NCI-H146 treated with DMSO at 0.1 percent for 48 hours (cell line): ENCODE measurements around the gene BSN.
A peak's percentile ranks its signal among the peaks of the same experiment; 100 is the strongest.
"Not testable (repeated sequence)": the region's sequence is repeated elsewhere in the genome, so short reads cannot be mapped to it uniquely, and the experiment has no call there.

Experiments used
- DNase-seq: peaks from one replicate; lab custom pipeline; 2025; ENCODE audit not compliant: unreplicated experiment; lab: John Stamatoyannopoulos, UW

The BSN gene

DNA sequence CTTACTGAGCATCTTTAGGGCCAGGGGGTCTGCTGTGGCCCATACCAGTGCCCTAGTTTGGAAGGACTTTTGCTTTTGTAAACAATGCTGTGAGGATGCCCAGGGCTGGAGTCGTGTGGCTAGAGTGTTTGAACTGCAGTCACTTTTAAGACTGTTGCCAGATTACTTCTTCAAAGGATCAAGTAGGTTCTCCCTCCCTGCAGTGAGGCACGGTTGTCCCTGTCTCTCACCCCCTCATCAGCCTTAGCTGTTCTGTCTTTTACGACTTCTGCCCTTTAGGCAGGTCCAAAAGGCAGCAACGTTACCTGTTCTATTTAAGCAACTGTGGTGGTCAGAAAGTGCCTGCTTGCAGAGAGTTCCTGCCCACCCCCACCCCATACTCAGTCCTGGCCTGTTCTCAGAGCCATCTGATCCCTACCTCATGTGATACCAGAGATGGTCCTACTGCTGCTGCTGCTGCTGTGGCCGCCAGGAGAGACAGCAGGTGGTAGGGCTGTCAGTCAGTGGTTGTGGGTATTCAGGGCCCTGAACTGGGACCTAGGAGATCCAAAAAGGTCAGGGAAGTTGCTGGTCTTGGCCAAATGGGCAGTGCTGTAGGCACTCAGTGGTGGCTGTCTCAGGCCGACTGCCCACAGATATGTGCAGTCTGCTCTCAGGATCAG lies 140.3 kb downstream of the BSN start:
- DNase-seq: not testable (repeated sequence)

DNA sequence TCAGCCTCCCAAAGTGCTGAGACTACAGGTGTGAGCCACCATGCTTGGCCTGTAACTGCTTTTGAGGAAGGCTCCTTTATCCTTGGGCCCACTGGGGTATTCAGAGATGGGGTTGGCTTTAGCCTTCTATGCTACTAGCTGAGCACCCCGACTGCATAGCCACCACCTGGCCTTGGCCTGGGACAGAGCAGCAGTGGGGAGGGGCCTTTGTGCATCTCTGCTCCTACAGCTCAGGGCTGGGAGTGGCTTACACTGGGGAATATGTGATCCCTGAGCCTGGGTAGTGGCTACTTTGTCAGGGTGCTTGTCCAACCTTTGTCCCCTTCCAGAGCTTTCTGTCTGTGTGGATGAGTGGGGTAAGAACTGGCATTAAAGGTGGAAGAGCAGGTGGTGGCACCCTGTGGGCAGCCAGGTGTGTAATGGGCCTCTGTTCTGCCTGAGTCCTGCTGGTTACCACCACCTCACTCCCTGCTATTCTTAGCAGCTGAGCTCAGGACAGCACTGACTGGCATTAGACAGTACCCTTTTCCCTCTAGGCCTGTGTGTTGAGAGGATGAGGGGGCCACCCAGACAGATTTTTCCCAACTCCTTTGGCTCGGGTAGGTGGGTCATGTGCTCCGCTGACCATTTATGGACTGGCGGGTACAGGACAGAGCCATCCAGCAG lies 141.2 kb downstream of the BSN start:
- not testable (repeated sequence) for DNase-seq

DNA sequence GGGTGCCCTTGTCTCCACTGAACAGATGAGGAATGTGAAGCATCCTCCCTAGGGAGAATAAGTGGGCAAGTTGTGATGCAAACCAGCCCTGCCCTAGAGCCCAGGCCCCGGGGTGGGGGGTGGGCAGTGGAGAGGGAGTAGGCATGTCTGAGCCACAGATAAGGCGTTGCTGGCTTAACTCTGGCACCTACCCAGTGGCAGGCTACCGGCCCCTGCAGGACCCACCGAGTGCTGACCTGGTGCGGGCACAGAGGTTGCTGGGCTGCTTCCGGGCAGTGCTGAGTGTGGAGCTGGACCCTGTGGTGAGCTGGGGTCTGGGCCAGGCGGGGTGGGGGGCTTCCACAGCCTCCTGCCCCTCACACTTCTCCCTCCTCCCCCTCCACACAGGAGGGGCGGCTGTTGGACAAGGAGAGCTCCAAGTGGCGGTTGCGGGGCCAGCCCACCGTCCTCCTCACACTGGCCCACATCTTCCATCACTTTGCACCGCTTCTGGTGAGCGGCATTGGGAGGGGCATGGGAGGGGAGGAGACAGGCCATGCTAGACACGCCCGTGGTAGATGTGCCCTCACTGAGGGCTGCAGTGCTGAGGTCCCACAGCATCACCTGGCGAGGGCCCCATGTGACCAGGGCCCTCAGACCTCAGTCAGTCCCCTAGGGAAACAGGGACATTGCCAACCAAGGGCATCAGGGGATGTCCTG lies 145.2 kb downstream of the BSN start:
- no peak for DNase-seq

DNA sequence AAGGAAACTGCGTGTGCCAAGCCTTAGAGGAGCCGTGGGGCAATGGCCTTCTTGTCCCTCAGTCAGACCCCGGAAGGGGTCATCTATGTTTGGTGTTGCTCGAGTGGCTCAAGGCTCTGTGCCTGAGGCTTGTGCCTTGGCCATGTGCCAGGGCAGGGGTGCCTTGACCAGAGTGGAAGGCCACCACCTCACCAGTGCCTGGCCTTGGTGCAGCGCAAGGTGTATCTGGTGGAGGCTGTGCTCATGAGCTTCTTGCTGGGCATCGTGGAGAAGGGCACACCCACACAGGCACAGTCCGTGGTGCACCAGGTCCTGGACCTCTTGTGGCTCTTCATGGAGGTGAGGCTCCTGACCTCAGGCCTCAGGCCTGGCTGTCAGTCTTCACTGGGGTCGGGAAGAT lies 145.7 kb downstream of the BSN start:
- no peak for DNase-seq

DNA sequence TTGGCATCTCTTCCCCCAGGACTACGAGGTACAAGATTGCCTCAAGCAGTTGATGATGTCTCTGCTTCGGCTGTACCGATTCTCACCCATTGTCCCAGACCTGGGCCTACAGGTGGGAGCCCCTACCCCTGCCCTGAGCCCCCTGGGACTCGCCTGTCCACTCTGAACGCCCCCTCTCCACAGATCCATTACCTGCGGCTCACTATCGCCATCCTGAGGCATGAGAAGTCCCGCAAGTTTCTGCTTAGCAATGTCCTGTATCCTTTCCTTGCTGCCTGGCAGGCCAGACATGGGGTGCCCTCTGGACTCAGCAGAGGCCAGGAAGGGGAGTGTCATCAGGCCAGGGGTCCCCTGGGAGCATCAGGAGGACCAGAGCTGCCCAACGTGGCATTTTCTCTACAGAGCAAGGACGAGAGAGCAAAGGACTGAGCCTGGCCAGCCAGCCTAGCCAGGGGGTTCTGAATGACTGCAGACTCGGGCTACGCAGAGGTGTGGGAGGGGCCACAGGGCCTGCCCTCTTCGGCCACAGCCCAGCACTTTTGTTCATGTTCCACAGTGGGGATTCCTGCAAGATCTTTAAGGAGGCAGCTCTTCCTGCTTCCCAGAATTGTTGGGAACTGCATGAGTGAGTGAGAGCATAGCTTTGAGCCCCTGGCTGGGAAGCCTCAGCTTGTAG lies 146.3 kb downstream of the BSN start:
- no peak for DNase-seq

DNA sequence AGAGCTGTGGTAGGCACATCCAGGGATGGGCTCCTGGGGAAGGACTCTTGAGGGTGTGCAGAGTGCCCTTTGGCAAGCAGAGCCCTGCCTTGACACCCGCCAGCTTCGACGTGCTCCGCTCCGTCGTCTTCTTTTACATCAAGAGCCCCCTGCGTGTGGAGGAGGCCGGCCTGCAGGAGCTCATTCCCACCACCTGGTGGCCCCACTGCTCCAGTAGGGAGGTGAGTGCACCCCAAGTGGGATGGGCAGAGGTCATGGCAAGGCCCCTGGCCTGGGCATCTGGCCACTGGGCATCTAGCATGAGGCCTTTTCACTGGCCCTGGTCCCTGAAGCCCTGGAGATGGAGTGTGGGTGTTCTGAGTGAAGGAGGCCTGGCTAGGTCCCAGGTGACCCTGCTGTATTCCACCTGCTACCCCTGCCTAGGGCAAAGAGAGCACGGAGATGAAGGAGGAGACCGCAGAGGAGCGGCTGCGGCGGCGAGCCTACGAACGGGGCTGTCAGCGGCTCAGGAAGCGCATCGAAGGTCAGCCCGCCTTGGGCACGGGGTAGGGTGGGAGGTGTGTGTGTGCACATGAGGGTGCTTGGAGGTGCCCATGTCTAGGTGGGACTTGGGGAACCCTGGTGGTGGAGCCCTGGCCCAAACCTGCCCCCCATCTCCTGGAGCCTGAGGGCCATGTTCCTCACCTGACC lies 147.3 kb downstream of the BSN start:
- no peak for DNase-seq

DNA sequence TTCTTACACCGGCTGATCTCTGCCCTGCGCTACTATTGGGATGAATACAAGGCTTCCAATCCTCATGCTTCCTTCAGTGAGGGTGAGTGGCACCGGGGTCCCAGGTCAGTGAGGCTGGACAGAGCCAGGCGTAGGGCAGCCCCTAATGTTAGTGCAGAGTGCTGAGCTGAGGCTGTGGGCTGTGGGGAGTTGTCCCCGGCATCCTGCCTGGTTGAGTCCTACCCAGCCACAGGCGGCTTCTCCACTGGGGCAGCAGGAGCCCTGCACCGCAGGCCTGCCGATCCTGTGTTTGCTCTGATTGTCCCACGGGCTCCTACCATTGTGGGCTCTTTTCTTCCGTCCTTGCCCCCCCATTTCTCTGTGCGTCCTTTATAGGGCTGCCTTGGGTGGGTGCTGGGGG lies 148.4 kb downstream of the BSN start:
- DNase-seq: no peak

DNA sequence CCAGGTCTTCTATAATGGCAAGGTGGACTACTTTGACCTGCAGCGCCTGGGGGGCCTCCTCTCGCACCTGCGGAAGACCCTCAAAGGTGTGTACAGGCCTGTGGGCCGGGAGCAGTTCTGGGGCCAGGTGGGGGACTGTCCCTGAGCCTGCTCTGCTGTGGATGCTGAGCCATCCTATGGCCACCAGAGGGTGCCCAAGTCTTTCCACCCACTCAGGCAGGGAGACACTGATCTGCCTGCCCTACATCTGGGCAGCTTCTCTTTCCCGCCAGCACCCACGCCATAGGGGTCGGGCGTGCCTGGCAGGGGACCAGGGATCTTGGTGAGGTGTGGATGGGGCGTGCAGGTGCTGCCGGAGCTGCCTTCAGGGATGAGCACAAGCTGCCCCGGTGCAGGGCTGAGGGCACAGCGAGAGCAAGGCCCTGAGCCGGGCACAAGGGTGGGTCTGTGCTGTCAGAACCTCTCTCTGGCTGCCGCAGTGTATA lies 149.2 kb downstream of the BSN start:
- DNase-seq: peak; percentile 6

DNA sequence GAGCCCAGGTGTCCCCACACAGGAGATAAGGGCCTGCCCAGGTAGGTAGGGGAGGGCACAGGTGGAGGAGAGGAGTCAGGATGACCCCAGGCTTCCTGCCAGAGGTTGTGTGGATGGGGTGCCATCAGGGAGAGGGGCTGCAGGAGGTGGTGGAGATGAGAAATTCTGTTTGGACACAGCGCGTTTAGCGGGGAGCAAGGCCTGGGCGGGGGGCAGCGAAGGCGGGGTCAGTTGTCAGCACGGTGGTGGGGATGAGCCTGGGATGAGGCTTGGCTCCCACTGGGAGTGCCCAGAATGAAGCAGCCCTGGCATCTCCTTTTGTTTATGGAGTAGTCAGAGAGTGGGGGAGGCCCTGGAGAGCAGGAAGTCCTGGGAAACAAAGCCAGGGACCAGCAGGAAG lies 149.7 kb downstream of the BSN start:
- DNase-seq: no peak

DNA sequence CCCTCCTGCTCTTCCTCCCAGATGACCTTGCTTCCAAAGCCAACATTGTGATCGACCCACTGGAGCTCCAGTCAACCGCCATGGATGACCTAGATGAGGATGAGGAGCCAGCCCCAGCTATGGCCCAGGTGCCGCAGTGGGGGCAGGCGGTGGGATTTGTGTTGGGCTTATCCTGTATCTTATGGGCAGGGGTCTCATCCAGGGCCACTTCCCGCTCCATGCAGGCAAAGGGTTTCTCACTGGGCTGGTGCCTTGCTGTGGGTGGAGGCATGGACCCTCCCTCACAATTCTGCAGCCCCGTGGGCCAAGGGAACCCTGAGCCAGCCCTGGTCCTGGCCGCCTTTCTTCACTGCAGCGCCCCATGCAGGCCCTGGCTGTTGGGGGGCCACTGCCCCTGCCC lies 150.4 kb downstream of the BSN start:
- DNase-seq: no peak

DNA sequence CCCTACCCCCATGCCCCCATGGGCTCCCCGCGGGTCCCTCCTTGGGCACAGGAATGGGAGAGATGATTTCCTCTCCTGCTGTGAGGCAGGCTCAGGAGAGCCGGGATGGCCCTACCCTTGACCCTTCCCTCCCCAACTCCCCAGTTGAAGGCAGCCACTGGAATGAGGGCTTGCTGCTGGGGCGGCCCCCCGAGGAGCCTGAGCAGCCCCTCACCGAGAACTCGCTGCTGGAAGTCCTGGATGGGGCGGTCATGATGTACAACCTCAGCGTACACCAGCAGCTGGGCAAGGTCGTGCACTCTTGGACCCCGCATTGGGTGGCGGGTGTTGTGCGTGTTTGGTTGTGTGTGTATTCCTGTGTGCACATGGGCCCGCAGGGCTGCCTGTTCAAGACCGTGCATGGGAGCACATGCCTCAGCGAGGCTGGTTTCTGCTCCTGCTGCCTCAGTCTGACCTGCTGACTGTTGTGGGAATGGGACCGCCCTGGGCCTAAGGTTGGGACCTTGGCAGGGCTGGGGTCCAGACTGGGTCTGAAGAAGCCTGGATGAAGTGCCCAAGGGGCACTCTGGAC lies 151.2 kb downstream of the BSN start:
- no peak for DNase-seq

DNA sequence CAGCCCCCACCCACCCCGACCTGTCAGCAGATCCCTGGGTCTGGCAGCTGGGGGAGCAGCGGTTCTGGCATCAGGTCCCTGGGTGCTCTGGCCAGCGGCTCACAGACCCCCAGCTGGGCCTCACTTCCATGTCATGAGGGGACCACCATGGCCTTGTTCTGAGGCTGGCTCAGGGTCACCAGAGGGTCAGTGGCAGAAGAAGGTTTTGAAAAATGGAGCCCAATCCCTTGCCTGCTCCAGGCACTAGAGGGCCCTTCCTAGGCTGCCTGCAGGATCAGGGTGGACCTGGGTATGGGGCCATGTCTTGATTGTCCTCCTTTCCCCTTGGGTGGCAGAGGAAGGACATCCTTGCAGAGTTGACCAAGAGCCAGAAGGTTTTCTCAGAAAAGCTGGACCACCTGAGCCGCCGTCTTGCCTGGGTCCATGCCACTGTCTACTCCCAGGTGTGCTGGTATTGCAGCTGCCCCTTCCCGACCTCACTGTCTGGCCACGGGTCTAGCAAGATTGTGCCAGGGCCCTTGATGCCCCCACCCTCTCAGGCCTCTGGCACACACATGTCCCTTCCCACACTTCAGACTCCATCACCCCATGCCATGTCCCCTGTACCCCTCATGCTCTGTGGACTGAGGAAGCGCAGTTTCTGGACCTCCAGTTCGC lies 152.3 kb downstream of the BSN start:
- DNase-seq: no peak

DNA sequence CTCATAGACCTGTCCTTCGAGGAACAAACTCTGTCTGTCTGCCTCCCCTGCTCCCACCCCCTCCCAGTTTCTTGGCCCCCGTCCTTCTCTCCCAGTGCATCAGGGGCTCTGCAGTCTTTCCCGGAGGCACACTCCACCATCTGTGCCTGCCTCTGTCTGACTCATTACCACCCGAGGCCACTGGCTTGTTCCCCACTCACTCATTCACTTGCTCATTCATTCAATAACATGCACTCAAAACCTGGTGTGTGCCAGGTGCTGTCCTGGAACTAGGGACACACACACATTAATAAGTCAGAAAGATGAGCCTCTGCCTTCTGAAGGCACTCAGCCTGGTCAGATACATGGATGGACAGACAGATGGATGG lies 152.8 kb downstream of the BSN start:
- no peak for DNase-seq

DNA sequence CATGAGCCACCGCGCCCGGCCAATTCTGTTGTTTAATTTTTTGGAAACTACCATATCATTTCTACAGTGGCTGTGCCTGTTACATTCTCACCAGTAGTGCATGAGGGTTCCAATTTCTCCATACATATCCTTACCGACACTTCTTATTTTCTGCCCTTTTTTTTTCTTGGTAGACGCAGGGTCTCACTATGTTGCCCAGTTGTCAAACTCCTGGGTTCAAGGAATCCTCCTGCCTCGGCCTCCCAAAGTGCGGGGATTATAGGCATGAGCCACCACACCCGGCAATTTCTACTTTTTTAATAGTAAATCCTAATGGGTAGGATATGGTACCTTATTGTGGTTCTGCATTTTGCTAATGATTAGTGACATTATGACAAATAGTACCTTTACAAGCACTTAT lies 155.6 kb downstream of the BSN start:
- DNase-seq: no peak

DNA sequence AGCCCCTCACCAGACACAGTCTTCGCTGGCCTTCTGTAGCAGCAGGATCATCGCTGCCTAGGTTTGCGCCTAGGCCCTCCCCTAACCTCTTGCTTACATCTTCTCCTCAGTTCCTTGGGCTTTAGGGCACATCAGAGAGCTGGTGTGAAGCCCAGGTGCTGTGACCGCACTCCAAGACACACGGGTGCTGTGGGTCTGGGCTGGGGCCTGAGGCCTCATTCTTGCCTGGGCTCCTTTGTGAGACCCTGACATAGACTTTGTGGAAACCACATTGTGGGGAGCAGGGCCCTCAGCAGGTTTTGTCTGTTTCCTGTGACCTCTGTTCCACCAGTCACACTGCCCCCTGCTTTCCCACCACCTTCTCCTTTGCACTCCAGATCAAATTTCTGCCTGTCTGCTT lies 157.2 kb downstream of the BSN start:
- no peak for DNase-seq

DNA sequence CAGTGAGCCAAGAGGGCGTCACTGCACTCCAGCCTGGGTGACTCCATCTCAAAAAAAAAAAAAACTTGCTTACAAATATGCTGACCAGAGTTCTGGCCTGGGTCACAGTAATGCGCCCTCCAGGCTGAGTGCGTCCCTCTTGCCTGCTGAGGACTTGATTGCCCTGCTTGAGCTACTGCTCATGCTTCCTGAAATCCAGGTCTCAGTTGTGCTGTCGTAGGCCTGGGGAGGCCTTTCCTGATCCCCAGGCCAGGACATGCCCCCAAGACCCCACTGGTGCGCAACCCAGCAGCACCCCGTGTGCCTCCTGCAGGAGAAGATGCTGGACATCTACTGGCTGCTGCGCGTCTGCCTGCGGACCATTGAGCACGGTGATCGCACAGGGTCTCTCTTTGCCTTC lies 157.9 kb downstream of the BSN start:
- DNase-seq: no peak

DNA sequence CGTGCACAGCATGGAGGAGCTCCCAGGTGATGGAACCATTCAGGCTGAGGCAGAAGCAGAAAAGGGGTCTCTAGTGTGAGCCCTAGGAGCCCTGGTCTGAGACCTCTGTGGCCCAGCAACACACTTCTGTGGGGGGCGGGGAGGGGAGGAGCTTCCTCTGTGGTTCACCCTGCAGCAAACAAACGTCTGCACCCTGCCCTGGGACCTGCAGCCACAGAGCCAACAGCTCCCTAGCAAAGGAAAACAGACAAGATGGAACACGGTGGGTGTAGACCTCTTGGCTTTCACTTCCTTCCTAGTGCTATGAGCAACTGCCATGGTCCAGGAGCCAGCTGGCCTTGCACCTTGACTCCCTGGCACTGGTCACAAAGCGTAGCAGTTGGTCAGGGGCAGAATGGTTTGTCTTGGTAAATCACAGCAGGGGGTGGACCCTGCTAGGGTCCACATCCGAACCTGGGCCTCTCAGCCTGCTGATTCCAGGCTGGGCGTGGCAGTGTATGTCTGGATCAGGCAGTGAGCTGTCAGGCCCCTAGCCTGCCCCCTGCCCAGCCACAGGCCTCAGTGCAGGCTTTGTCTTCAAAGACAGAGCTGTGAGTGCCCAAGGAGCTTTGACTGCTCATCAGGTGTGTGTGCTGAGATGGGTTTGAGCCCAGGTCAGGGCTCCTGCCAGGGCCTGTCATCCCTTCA lies 158.5 kb downstream of the BSN start:
- DNase-seq: no peak

DNA sequence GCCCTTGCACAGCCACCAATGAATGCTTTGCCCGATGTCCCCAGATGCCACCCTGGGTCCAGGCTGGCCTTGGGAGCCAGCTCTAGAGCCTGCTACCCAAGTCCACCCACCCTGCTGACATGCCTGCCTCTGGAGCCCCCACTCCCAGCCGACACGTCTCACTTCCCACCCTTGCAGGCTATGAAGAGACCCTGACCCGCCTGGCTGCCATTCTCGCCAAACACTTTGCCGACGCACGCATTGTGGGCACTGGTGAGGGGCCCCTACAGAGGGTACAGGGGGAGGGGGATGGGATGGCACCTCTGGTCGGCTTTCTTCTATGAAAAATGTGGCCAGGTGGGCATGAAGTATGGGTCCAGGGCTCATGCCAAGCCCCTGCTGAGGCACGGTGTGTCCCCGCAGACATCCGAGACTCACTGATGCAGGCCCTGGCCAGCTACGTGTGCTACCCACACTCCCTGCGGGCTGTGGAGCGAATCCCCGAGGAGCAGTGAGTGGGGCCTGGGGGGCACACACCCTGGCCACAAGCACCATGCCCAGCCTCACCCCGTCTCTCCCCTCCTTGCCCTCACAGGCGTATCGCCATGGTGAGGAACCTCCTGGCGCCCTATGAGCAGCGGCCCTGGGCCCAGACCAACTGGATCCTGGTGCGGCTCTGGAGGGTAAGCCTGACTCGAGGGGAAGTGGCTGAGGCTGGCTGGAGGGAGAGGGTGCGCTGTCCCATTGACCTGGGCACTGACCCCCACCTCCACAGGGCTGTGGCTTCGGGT lies 159.2 kb downstream of the BSN start:
- DNase-seq: no peak
